HepG2 (cell line): ENCODE results near the gene C2orf76. TPM values are rescaled to one million over a fixed set of nuclear protein-coding genes. Genes with fewer than 3 reads are reported as not detected.

Experiments used
- ARNT ChIP-seq: fragments of 450-650 bp; IDR thresholded peaks from 2 replicates; pipeline ENCODE4 v1.6.1; 2017
- BCL6 ChIP-seq: IDR thresholded peaks from 2 replicates; pipeline ENCODE4 v1.6.1; 2016; ENCODE audit warnings: missing genetic modification reagents, missing compliant biosample characterization
- CBX5 ChIP-seq: sonication (generic); formaldehyde crosslinking; IDR thresholded peaks from 2 replicates; pipeline ENCODE4 v1.4.0; 2020; ENCODE audit warnings: missing genetic modification reagents, borderline replicate concordance
- CCDC6 ChIP-seq: sonication (generic); formaldehyde crosslinking; IDR thresholded peaks from 2 replicates; pipeline ENCODE4 v1.8.1; 2022; ENCODE audit warnings: mild to moderate bottlenecking, missing genetic modification reagents, moderate library complexity
- CENPX ChIP-seq: sonication (generic); formaldehyde crosslinking; IDR thresholded peaks from 2 replicates; pipeline ENCODE4 v1.9.0; 2021; ENCODE audit warnings: mild to moderate bottlenecking, missing genetic modification reagents, moderate library complexity
- CHD4 ChIP-seq: fragments of 200-600 bp; sonication (generic); IDR thresholded peaks from 2 replicates; pipeline ENCODE4 v1.7.0; 2017; ENCODE audit warnings: mild to moderate bottlenecking, low read length, borderline replicate concordance
- DNMT1 ChIP-seq: sonication (generic); formaldehyde crosslinking; IDR thresholded peaks from 2 replicates; pipeline ENCODE4 v1.5.1; 2020; ENCODE audit warnings: mild to moderate bottlenecking, missing genetic modification reagents
- HIVEP1 ChIP-seq: sonication (generic); formaldehyde crosslinking; IDR thresholded peaks from 2 replicates; pipeline ENCODE4 v1.4.0; 2020; ENCODE audit warnings: mild to moderate bottlenecking, missing genetic modification reagents
- KAT2B ChIP-seq: fragments of 150-350 bp; IDR thresholded peaks from 2 replicates; pipeline ENCODE4 v1.6.1; 2014; ENCODE audit warnings: low read depth, low read length, borderline replicate concordance
- MED8 ChIP-seq: sonication (generic); formaldehyde crosslinking; IDR thresholded peaks from 2 replicates; pipeline ENCODE4 v1.8.1; 2023; ENCODE audit warnings: mild to moderate bottlenecking, missing genetic modification reagents; ENCODE audit not compliant: insufficient replicate concordance
- MTF1 ChIP-seq: sonication (generic); formaldehyde crosslinking; IDR thresholded peaks from 2 replicates; pipeline ENCODE4 v1.5.0; 2020; ENCODE audit warnings: missing genetic modification reagents
- NBN ChIP-seq: fragments of 450-650 bp; conservative IDR thresholded peaks from 2 replicates; pipeline ENCODE4 v1.6.1; 2017
- NONO ChIP-seq, 2 experiments: fragments of 450-650 bp in 1 of 2; sonication (generic) in 1 of 2; formaldehyde crosslinking in 1 of 2; IDR thresholded peaks in 1 of 2; conservative IDR thresholded peaks in 1 of 2; 2 replicates each; pipeline versions ENCODE4 v1.6.1 to v1.8.0; 2017 to 2022; ENCODE audit warnings: mild to moderate bottlenecking in 1 of 2, missing genetic modification reagents in 1 of 2, moderate library complexity in 1 of 2
- PPARG ChIP-seq: conservative IDR thresholded peaks from 2 replicates; pipeline ENCODE4 v1.6.1; 2016; ENCODE audit warnings: missing biosample characterization, missing genetic modification reagents
- RBFOX2 ChIP-seq: fragments of 200-400 bp; formaldehyde crosslinking; IDR thresholded peaks from 2 replicates; pipeline ENCODE4 v1.6.1; 2017; ENCODE audit warnings: low read depth, mild to moderate bottlenecking, low read length
- SALL1 ChIP-seq: sonication (generic); formaldehyde crosslinking; IDR thresholded peaks from 2 replicates; pipeline ENCODE4 v1.8.0; 2022; ENCODE audit warnings: mild to moderate bottlenecking, missing genetic modification reagents
- SAP130 ChIP-seq: IDR thresholded peaks from 2 replicates; pipeline ENCODE4 v1.6.1; 2016; ENCODE audit warnings: low read depth
- SRSF9 ChIP-seq: fragments of 200-400 bp; formaldehyde crosslinking; IDR thresholded peaks from 2 replicates; pipeline ENCODE4 v1.6.1; 2018; ENCODE audit warnings: borderline replicate concordance, mild to moderate bottlenecking, low read depth, low read length; ENCODE audit not compliant: insufficient read depth, poor library complexity, severe bottlenecking
- THAP11 ChIP-seq: IDR thresholded peaks from 2 replicates; pipeline ENCODE4 v1.6.1; 2016; ENCODE audit warnings: missing biosample characterization, missing genetic modification reagents
- ZFYVE20 ChIP-seq: sonication (generic); formaldehyde crosslinking; IDR thresholded peaks from 2 replicates; pipeline ENCODE4 v1.8.0; 2023; ENCODE audit warnings: low read depth, mild to moderate bottlenecking, moderate library complexity, missing genetic modification reagents, borderline replicate concordance
- ZNF143 ChIP-seq: sonication (generic); formaldehyde crosslinking; IDR thresholded peaks from 2 replicates; pipeline ENCODE4 v1.4.0; 2020; ENCODE audit warnings: missing genetic modification reagents
- ZNF605 ChIP-seq: sonication (generic); formaldehyde crosslinking; IDR thresholded peaks from 2 replicates; pipeline ENCODE4 v1.8.0; 2022; ENCODE audit warnings: mild to moderate bottlenecking, missing genetic modification reagents
- ZNF615 ChIP-seq: sonication (generic); formaldehyde crosslinking; IDR thresholded peaks from 2 replicates; pipeline ENCODE4 v1.5.0; 2020; ENCODE audit warnings: mild to moderate bottlenecking, missing genetic modification reagents, borderline replicate concordance
- polyA plus RNA-seq, 8 experiments: library from polyadenylated mRNA; depleted of rRNA in 3 of 8; stranded (reverse) in 7 of 8; unstranded in 1 of 8; fragments of >200 nt; fragmentation: Illumina TruSeq in 4 of 8; extraction: Trizol in 4 of 8; gene quantifications; 2 replicates each; pipeline versions ENCODE4 v1.2.1 to v1.2.3, GENCODE V29; 2011 to 2016; ENCODE audit warnings: low read depth in 4 of 8, missing spikeins in 1 of 8, mixed read lengths in 1 of 8; ENCODE audit not compliant: insufficient read depth in 1 of 8
- total RNA-seq, 5 experiments: library from RNA; depleted of rRNA; stranded (reverse); fragments of >200 nt; fragmentation: Illumina TruSeq; extraction: Trizol; gene quantifications; 2 replicates each; pipeline ENCODE4 v1.2.3, GENCODE V29; 2016; ENCODE audit warnings: low read depth in 1 of 5
- TF ChIP-seq, protein P1 (sequence below): sonication (generic); formaldehyde crosslinking; IDR thresholded peaks from 2 replicates; pipeline ENCODE4 v1.8.0; 2022; ENCODE audit warnings: low read depth, missing genetic modification reagents
- TF ChIP-seq, protein P2 (sequence below): sonication (generic); formaldehyde crosslinking; IDR thresholded peaks from 2 replicates; pipeline ENCODE4 v1.5.0; 2020; ENCODE audit warnings: missing genetic modification reagents
- TF ChIP-seq, protein P3 (sequence below): sonication (generic); formaldehyde crosslinking; IDR thresholded peaks from 2 replicates; pipeline ENCODE4 v1.8.0; 2022; ENCODE audit warnings: mild to moderate bottlenecking, missing genetic modification reagents; ENCODE audit not compliant: insufficient replicate concordance

The C2orf76 gene
- total and polyA plus RNA-seq, 2 of the 13 experiments (the other 11 are each of a cell fraction or from before 2014, with no cell fraction given) = 7.7 to 8.5 TPM

DNA sequence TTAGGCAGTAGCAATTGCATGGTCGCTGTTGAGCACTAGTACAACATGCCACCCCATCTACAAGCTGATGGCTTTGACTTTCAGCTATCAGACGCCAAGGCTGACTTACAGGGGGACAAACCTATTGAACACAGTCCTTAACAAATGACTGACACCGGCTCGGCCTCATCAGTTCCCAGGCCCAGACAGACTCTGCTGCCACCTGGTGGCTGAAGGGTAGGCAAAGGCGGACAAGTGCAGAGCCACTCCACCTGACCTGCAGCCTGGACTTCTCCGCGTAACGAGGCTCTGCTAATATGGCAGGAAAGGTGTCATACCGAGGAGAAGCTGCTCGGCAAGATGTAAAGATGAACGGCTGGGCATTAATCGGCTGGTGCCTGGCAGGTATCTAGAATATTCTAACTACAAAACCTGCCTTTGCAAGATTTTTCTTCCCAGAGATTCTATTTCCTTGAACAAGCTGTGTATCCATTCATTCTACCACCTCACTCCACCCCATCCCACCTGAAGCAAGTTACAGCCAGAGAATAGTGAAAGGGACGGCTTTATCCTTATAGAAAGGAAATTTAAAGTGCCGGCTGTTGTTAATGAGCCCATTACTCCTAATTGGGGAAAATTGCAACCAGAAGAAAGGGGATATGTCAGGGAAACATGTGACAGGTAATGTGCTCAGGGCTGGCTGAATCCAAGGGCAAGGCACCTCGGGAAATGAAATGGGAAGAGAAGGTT, 75.6 kb downstream of the C2orf76 start (continued):
- TF ChIP-seq, protein P1, sequence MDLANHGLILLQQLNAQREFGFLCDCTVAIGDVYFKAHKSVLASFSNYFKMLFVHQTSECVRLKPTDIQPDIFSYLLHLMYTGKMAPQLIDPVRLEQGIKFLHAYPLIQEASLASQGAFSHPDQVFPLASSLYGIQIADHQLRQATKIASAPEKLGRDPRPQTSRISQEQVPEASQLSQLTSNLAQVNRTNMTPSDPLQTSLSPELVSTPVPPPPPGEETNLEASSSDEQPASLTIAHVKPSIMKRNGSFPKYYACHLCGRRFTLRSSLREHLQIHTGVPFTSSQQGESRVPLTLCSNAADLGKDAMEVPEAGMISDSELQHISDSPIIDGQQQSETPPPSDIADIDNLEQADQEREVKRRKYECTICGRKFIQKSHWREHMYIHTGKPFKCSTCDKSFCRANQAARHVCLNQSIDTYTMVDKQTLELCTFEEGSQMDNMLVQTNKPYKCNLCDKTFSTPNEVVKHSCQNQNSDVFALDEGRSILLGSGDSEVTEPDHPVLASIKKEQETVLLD = no peak
- TF ChIP-seq HIVEP1 (no peak), ARNT (no peak), CENPX (no peak), ZNF605 (CRISPR knock-in tag) (no peak), KAT2B (no peak), NONO (IDR thresholded peaks at IDR 0.05) (no peak), NONO (CRISPR knock-in tag; conservative IDR thresholded peaks at IDR 0.05) (0 out of 2 replicates have a peak, but pooled peaks have one; percentile 45), MED8 (CRISPR knock-in tag) (no peak), CCDC6 (CRISPR knock-in tag) (0 out of 2 replicates have a peak, but pooled peaks have one; percentile 34), CHD4 (no peak), CBX5 (CRISPR knock-in tag) (0 out of 2 replicates have a peak, but pooled peaks have one; percentile 51), ZNF615 (no peak), BCL6 (no peak), SAP130 (peak; percentile 35; the same call in 1 of the 2 replicates), THAP11 (CRISPR knock-in tag) (0 out of 2 replicates have a peak, but pooled peaks have one; percentile 26), SRSF9 (no peak), NBN (no peak), ZFYVE20 (CRISPR knock-in tag) (no peak), MTF1 (CRISPR knock-in tag) (no peak), ZNF143 (CRISPR knock-in tag) (no peak), RBFOX2 (no peak), PPARG (CRISPR knock-in tag) (no peak), DNMT1 (CRISPR knock-in tag) (no peak), SALL1 (CRISPR knock-in tag) (peak; percentile 66; the same call in 1 of the 2 replicates)
- TF ChIP-seq, protein P2, sequence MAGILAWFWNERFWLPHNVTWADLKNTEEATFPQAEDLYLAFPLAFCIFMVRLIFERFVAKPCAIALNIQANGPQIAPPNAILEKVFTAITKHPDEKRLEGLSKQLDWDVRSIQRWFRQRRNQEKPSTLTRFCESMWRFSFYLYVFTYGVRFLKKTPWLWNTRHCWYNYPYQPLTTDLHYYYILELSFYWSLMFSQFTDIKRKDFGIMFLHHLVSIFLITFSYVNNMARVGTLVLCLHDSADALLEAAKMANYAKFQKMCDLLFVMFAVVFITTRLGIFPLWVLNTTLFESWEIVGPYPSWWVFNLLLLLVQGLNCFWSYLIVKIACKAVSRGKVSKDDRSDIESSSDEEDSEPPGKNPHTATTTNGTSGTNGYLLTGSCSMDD (CRISPR knock-in tag) = no peak
- TF ChIP-seq, protein P3, sequence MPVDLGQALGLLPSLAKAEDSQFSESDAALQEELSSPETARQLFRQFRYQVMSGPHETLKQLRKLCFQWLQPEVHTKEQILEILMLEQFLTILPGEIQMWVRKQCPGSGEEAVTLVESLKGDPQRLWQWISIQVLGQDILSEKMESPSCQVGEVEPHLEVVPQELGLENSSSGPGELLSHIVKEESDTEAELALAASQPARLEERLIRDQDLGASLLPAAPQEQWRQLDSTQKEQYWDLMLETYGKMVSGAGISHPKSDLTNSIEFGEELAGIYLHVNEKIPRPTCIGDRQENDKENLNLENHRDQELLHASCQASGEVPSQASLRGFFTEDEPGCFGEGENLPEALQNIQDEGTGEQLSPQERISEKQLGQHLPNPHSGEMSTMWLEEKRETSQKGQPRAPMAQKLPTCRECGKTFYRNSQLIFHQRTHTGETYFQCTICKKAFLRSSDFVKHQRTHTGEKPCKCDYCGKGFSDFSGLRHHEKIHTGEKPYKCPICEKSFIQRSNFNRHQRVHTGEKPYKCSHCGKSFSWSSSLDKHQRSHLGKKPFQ (CRISPR knock-in tag) = no peak
- TF ChIP-seq, all 625 proteins: peak for 74
